H9 (cell line): ENCODE measurements around the gene SRRM2. TPM values are rescaled to one million over a fixed set of nuclear protein-coding genes. Genes with fewer than 3 reads are reported as not detected.

Experiments
- DNase-seq: peaks from one replicate; pipeline ENCODE4 v3.0.0-alpha.2; 2017
- H2AFZ ChIP-seq: one replicate; pipeline ENCODE4 v1.6.1; 2013; ENCODE audit warnings: mild to moderate bottlenecking, low read length, control low read depth, moderate library complexity
- H2AK5ac ChIP-seq: 2 replicates; pipeline ENCODE4 v1.6.1; 2013; ENCODE audit warnings: low read length, control low read depth, mixed read lengths; ENCODE audit not compliant: insufficient read length
- H2BK120ac ChIP-seq: one replicate; pipeline ENCODE4 v1.6.1; 2013; ENCODE audit warnings: low read depth, mild to moderate bottlenecking, low read length, control low read depth, inconsistent platforms; ENCODE audit not compliant: poor library complexity, severe bottlenecking
- H2BK12ac ChIP-seq: 2 replicates; pipeline ENCODE4 v1.6.1; 2013; ENCODE audit warnings: low read length, control low read depth, mixed read lengths, low read depth; ENCODE audit not compliant: insufficient read length
- H2BK15ac ChIP-seq: 2 replicates; pipeline ENCODE4 v1.6.1; 2013; ENCODE audit warnings: low read depth, low read length, control low read depth
- H2BK20ac ChIP-seq: one replicate; pipeline ENCODE4 v1.6.1; 2013; ENCODE audit warnings: low read depth, mild to moderate bottlenecking, low read length, control low read depth, inconsistent platforms; ENCODE audit not compliant: poor library complexity, severe bottlenecking
- H2BK5ac ChIP-seq: 2 replicates; pipeline ENCODE4 v1.6.1; 2013; ENCODE audit warnings: low read length, control low read depth, mixed read lengths; ENCODE audit not compliant: insufficient read length
- H3K14ac ChIP-seq: 2 replicates; pipeline ENCODE4 v1.6.1; 2013; ENCODE audit warnings: low read length, control low read depth; ENCODE audit not compliant: insufficient read depth
- H3K18ac ChIP-seq: 2 replicates; pipeline ENCODE4 v1.6.1; 2013; ENCODE audit warnings: low read depth, mild to moderate bottlenecking, mixed read lengths, low read length, control low read depth; ENCODE audit not compliant: insufficient read length
- H3K23ac ChIP-seq: 2 replicates; pipeline ENCODE4 v1.6.1; 2013; ENCODE audit warnings: low read length, control low read depth, mixed read lengths, low read depth; ENCODE audit not compliant: insufficient read length
- H3K23me2 ChIP-seq: 2 replicates; pipeline ENCODE4 v1.6.1; 2013; ENCODE audit warnings: low read depth, mild to moderate bottlenecking, mixed read lengths, low read length, control low read depth; ENCODE audit not compliant: insufficient read length, poor library complexity, severe bottlenecking
- H3K27ac ChIP-seq: 2 replicates; pipeline ENCODE4 v1.5.1; 2013; ENCODE audit warnings: low read length, control low read depth, mixed read lengths, low read depth; ENCODE audit not compliant: insufficient read length
- H3K27me3 ChIP-seq: 2 replicates; pipeline ENCODE4 v1.6.1; 2013; ENCODE audit warnings: low read length, control low read depth, inconsistent platforms; ENCODE audit not compliant: insufficient read depth
- H3K4ac ChIP-seq: 2 replicates; pipeline ENCODE4 v1.6.1; 2013; ENCODE audit warnings: low read depth, mild to moderate bottlenecking, control low read depth, inconsistent platforms, low read length, moderate library complexity
- H3K4me1 ChIP-seq: 2 replicates; pipeline ENCODE4 v1.6.1; 2013; ENCODE audit warnings: low read length, control low read depth, inconsistent platforms; ENCODE audit not compliant: insufficient read depth
- H3K4me2 ChIP-seq: 2 replicates; pipeline ENCODE4 v1.6.1; 2013; ENCODE audit warnings: low read length, control low read depth, mixed read lengths; ENCODE audit not compliant: insufficient read length, insufficient read depth
- H3K56ac ChIP-seq: 2 replicates; pipeline ENCODE4 v1.6.1; 2013; ENCODE audit warnings: low read depth, mild to moderate bottlenecking, mixed read lengths, low read length, control low read depth; ENCODE audit not compliant: insufficient read length
- H3K79me1 ChIP-seq: 2 replicates; pipeline ENCODE4 v1.6.1; 2013; ENCODE audit warnings: low read depth, mild to moderate bottlenecking, moderate library complexity, low read length, control low read depth, inconsistent platforms; ENCODE audit not compliant: insufficient read depth, poor library complexity, severe bottlenecking
- H3K79me2 ChIP-seq: 2 replicates; pipeline ENCODE4 v1.6.1; 2013; ENCODE audit warnings: low read length, control low read depth, inconsistent platforms; ENCODE audit not compliant: insufficient read depth
- H3K9ac ChIP-seq: 2 replicates; pipeline ENCODE4 v1.6.1; 2013; ENCODE audit warnings: low read length, control low read depth, mixed read lengths; ENCODE audit not compliant: insufficient read length; ENCODE audit errors: extremely low read depth
- H3K9me3 ChIP-seq: one replicate; pipeline ENCODE4 v1.6.1; 2013; ENCODE audit warnings: low read depth, low read length, inconsistent platforms; ENCODE audit not compliant: control insufficient read depth
- H3T11ph ChIP-seq: one replicate; pipeline ENCODE4 v1.6.1; 2013; ENCODE audit warnings: mild to moderate bottlenecking, low read length, control low read depth, inconsistent platforms
- H4K20me1 ChIP-seq: one replicate; pipeline ENCODE4 v1.6.1; 2013; ENCODE audit not compliant: control insufficient read depth, insufficient read length, insufficient read depth
- H4K5ac ChIP-seq: 2 replicates; pipeline ENCODE4 v1.6.1; 2013; ENCODE audit warnings: low read depth, mild to moderate bottlenecking, mixed read lengths, low read length, control low read depth; ENCODE audit not compliant: insufficient read length
- H4K8ac ChIP-seq: replicated peaks from 2 replicates; pipeline ENCODE4 v1.6.1; 2013; ENCODE audit warnings: low read length, control low read depth, mixed read lengths, low read depth; ENCODE audit not compliant: insufficient read length
- H4K91ac ChIP-seq: 2 replicates; pipeline ENCODE4 v1.6.1; 2013; ENCODE audit warnings: low read depth, mild to moderate bottlenecking, moderate library complexity, mixed read lengths, low read length, control low read depth; ENCODE audit not compliant: insufficient read length
- H3K27ac Mint-ChIP-seq, 3 experiments: 2 replicates in 2 of 3; 3 replicates in 1 of 3; pipeline ENCODE4 v1.8.0; 2020 to 2021; ENCODE audit warnings: mixed read lengths in 3 of 3, mild to moderate bottlenecking in 1 of 3, moderate library complexity in 1 of 3
- H3K27me3 Mint-ChIP-seq: 2 replicates; pipeline ENCODE4 v1.8.0; 2021; ENCODE audit warnings: low read depth, mild to moderate bottlenecking, moderate library complexity, mixed read lengths
- H3K36me3 Mint-ChIP-seq, 3 experiments: 2 replicates in 2 of 3; 3 replicates in 1 of 3; pipeline ENCODE4 v1.8.0; 2020 to 2021; ENCODE audit warnings: low read depth in 3 of 3, mixed read lengths in 3 of 3; ENCODE audit not compliant: insufficient read depth in 1 of 3
- H3K4me1 Mint-ChIP-seq, 2 experiments: 2 replicates each; pipeline ENCODE4 v1.8.0; 2020; ENCODE audit warnings: mixed read lengths in 2 of 2
- H3K4me3 Mint-ChIP-seq, 2 experiments: 2 replicates in 1 of 2; 3 replicates in 1 of 2; pipeline ENCODE4 v1.8.0; 2020 to 2021; ENCODE audit warnings: mild to moderate bottlenecking in 2 of 2, mixed read lengths in 2 of 2, moderate library complexity in 1 of 2
- H3K9me3 Mint-ChIP-seq, 2 experiments: 2 replicates in 1 of 2; 3 replicates in 1 of 2; pipeline ENCODE4 v1.8.0; 2020; ENCODE audit warnings: mild to moderate bottlenecking in 2 of 2, mixed read lengths in 2 of 2, moderate library complexity in 1 of 2
- WGBS: extraction: QIAGEN DNeasy Blood & Tissue Kit; methylation state at CpG from one replicate; pipeline ENCODE4 v1.1.7; 2013; ENCODE audit warnings: missing lambda C conversion rate, low lambda C conversion rate, mixed read lengths; ENCODE audit not compliant: insufficient read length; ENCODE audit errors: extremely low coverage; 5-methylcytosine and 5-hydroxymethylcytosine counted together
- total RNA-seq: library from RNA; stranded (reverse); gene quantifications from 2 replicates; pipeline ENCODE4 v1.2.1, GENCODE V29; 2021
- TF ChIP-seq, protein P1 (sequence below): fragments of 200-600 bp; sonication (generic); conservative IDR thresholded peaks from 3 replicates; pipeline ENCODE4 v1.8.0; 2021; ENCODE audit warnings: antibody characterized with exemption, mild to moderate bottlenecking

The SRRM2 gene
- total RNA-seq, 1 experiment from 2014 or later = 694 TPM

DNA sequence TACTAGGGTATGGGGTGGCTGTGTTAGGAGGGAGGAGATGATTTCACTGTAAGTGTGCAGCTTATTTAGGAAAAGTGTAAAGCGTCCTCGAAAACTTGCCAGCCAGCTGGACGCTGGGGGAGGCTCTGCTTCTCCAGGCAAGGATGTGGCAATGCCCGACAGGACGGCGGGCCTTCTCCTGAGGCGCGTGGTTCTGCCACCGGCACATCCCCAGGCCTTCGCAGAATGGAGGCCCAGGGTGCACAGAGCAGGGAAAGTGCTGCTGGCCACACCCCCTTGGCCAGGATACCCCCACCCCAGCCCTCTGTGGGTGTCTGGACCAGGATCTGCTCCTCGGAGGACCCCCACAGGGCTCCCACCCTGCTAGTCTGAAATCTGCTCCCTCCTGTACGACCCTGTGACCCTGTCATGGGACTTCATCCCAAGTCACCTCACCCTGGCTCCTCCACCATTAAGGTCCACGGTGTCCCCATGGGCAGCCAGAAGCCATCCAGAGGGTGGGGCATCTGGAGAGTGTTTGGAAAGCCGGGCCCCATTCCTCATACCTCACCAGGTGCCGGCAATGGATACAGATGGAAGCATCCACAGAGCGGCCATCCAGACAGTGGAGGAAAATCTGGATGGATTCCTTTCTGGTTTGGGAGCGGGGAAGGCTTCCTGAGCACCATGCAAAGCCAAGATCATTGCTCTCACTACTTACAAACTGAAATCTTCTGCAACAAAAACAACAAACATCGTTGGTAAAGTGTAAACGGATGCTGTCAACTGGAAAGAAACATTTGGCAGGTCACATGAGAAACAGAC is 9.2 kb upstream of the SRRM2 start:
- Histone ChIP-seq H3K9me3 (no peaks in the 10 kb centered on the region), H3K4ac (no peak overlapping the region), H3T11ph (no peak overlapping the region), H3K23ac (no peak overlapping the region), H3K18ac (no peak overlapping the region), H2AFZ (no peak overlapping the region), H4K91ac (no peak overlapping the region), H4K20me1 (no peaks in the 10 kb centered on the region), H3K27me3 (no peaks in the 10 kb centered on the region), H2BK15ac (no peak overlapping the region), H3K79me2 (no peaks in the 10 kb centered on the region), H3K27ac (no peak overlapping the region), H3K14ac (no peak overlapping the region), H3K79me1 (no peaks in the 10 kb centered on the region), H3K23me2 (no peaks in the 10 kb centered on the region), H2BK12ac (no peak overlapping the region), H2BK20ac (no peak overlapping the region), H2BK120ac (no peak overlapping the region), H4K8ac (no peak overlapping the region), H3K4me2 (no peak overlapping the region), H2AK5ac (no peak overlapping the region), H4K5ac (no peak overlapping the region), H3K56ac (no peak overlapping the region), H3K9ac (no peak overlapping the region), H3K4me1 (no peaks in the 10 kb centered on the region), H2BK5ac (no peak overlapping the region)
- TF ChIP-seq, protein P1, sequence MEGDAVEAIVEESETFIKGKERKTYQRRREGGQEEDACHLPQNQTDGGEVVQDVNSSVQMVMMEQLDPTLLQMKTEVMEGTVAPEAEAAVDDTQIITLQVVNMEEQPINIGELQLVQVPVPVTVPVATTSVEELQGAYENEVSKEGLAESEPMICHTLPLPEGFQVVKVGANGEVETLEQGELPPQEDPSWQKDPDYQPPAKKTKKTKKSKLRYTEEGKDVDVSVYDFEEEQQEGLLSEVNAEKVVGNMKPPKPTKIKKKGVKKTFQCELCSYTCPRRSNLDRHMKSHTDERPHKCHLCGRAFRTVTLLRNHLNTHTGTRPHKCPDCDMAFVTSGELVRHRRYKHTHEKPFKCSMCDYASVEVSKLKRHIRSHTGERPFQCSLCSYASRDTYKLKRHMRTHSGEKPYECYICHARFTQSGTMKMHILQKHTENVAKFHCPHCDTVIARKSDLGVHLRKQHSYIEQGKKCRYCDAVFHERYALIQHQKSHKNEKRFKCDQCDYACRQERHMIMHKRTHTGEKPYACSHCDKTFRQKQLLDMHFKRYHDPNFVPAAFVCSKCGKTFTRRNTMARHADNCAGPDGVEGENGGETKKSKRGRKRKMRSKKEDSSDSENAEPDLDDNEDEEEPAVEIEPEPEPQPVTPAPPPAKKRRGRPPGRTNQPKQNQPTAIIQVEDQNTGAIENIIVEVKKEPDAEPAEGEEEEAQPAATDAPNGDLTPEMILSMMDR = no peak
- Mint-ChIP-seq H3K4me1 (peaks cover 9 to 14% of the 10 kb centered on the region in 2 experiments; a peak in 2 of 4 replicates), H3K27ac (peak overlapping the region in 2 of 3 experiments; percentile 19 to 29; a peak in 2 of 7 replicates), H3K36me3 (no peaks in the 10 kb centered on the region), H3K27me3 (no peaks in the 10 kb centered on the region; the same call in 1 of the 2 replicates), H3K9me3 (no peaks in the 10 kb centered on the region), H3K4me3 (no peak overlapping the region)
- DNase-seq = no peak
- WGBS = no CpG with 5 or more reads among the region's 19 CpGs
